SK-N-SH treated with all-trans-retinoic acid at 6 μM for 48 hours (cell line): ENCODE results near the gene LIME1.

Source experiments
- ATAC-seq: fragments of 200-7000 bp; cut with Tn5 transposase; 3 replicates; pipeline ENCODE4 v1.9.1; 2020; ENCODE audit warnings: mild to moderate bottlenecking, moderate library complexity
- ARNTL ChIP-seq: fragments of 450-650 bp; formaldehyde crosslinking; IDR thresholded peaks from 2 replicates; pipeline ENCODE4 v1.5.0; 2020; ENCODE audit warnings: low read depth, mild to moderate bottlenecking, moderate library complexity, borderline replicate concordance
- BACH2 ChIP-seq: fragments of 250-450 bp; sonication (Bioruptor Pico); IDR thresholded peaks from 2 replicates; pipeline ENCODE4 v1.9.0; 2021; ENCODE audit warnings: mild to moderate bottlenecking, borderline replicate concordance
- CREB5 ChIP-seq: fragments of 250-450 bp; sonication (Bioruptor Pico); IDR thresholded peaks from 2 replicates; pipeline ENCODE4 v1.5.1; 2020; ENCODE audit warnings: low read depth, mild to moderate bottlenecking, moderate library complexity
- ESRRG ChIP-seq: fragments of 250-450 bp; sonication (Bioruptor Pico); IDR thresholded peaks from 2 replicates; pipeline ENCODE4 v1.6.1; 2021; ENCODE audit warnings: mild to moderate bottlenecking
- GLIS3 ChIP-seq: fragments of 250-450 bp; sonication (Bioruptor Pico); IDR thresholded peaks from 2 replicates; pipeline ENCODE4 v1.5.0; 2020; ENCODE audit warnings: mild to moderate bottlenecking, moderate library complexity
- PATZ1 ChIP-seq: fragments of 250-450 bp; sonication (Bioruptor Pico); IDR thresholded peaks from 2 replicates; pipeline ENCODE4 v1.8.0; 2020; ENCODE audit warnings: mild to moderate bottlenecking, moderate library complexity, borderline replicate concordance
- POU6F1 ChIP-seq: fragments of 250-450 bp; sonication (Bioruptor Pico); IDR thresholded peaks from 2 replicates; pipeline ENCODE4 v1.8.0; 2021; ENCODE audit warnings: low read depth, mild to moderate bottlenecking, moderate library complexity, borderline replicate concordance
- PPARA ChIP-seq: fragments of 250-450 bp; sonication (Bioruptor Pico); IDR thresholded peaks from 2 replicates; pipeline ENCODE4 v1.5.0; 2020; ENCODE audit warnings: mild to moderate bottlenecking, borderline replicate concordance
- SNAI2 ChIP-seq: fragments of 250-450 bp; sonication (Bioruptor Pico); IDR thresholded peaks from 2 replicates; pipeline ENCODE4 v1.5.0; 2020; ENCODE audit warnings: mild to moderate bottlenecking, moderate library complexity
- TCF4 ChIP-seq: fragments of 250-450 bp; sonication (Bioruptor Pico); IDR thresholded peaks from 2 replicates; pipeline ENCODE4 v1.8.0; 2021; ENCODE audit warnings: mild to moderate bottlenecking, moderate library complexity, borderline replicate concordance
- TOX ChIP-seq: fragments of 250-450 bp; sonication (Bioruptor Pico); IDR thresholded peaks from 2 replicates; pipeline ENCODE4 v1.8.0; 2021; ENCODE audit warnings: mild to moderate bottlenecking, moderate library complexity, borderline replicate concordance
- TSHZ2 ChIP-seq: fragments of 250-450 bp; sonication (Bioruptor Pico); IDR thresholded peaks from 2 replicates; pipeline ENCODE4 v1.5.0; 2020; ENCODE audit warnings: mild to moderate bottlenecking, moderate library complexity
- ZFP3 ChIP-seq: fragments of 250-450 bp; sonication (Bioruptor Pico); IDR thresholded peaks from 2 replicates; pipeline ENCODE4 v1.5.0; 2020; ENCODE audit warnings: mild to moderate bottlenecking, moderate library complexity
- ZFP30 ChIP-seq: fragments of 450-650 bp; formaldehyde crosslinking; IDR thresholded peaks from 2 replicates; pipeline ENCODE4 v1.5.0; 2022; ENCODE audit warnings: mild to moderate bottlenecking, moderate library complexity
- ZNF8 ChIP-seq: fragments of 450-650 bp; formaldehyde crosslinking; IDR thresholded peaks from 2 replicates; pipeline ENCODE4 v1.5.0; 2020; ENCODE audit warnings: mild to moderate bottlenecking, moderate library complexity

Gene LIME1

GRCh38 chr20:63733117-63733516 is 3.3 kb upstream of the LIME1 start:
- no peak for ATAC-seq
- no peak for TF ChIP-seq ZNF8 (CRISPR knock-in tag)
- TF ChIP-seq ARNTL (CRISPR knock-in tag) = no peak
- no peak for TF ChIP-seq TCF4
- no peak for TF ChIP-seq TSHZ2 (CRISPR knock-in tag)
- TF ChIP-seq PATZ1 (CRISPR knock-in tag) = no peak
- no peak for TF ChIP-seq ESRRG (CRISPR knock-in tag)

GRCh38 chr20:63733579-63734081 is 2.8 kb upstream of the LIME1 start:
- ATAC-seq = no peak
- TF ChIP-seq TOX (CRISPR knock-in tag) (no peak), ZFP3 (CRISPR knock-in tag) (no peak), POU6F1 (CRISPR knock-in tag) (no peak), PPARA (CRISPR knock-in tag) (no peak), ZNF8 (CRISPR knock-in tag) (no peak), ZFP30 (CRISPR knock-in tag) (no peak), CREB5 (CRISPR knock-in tag) (no peak), ARNTL (CRISPR knock-in tag) (no peak), ESRRG (CRISPR knock-in tag) (no peak), GLIS3 (CRISPR knock-in tag) (no peak)

- no peak for ATAC-seq
These were observed 2.1 kb upstream of the LIME1 start for GRCh38 chr20:63734111-63734945.

More at GRCh38 chr20:63734111-63734945, 2.1 kb upstream of the LIME1 start:
- TF ChIP-seq BACH2 (CRISPR knock-in tag) (no peak), TCF4 (no peak), PATZ1 (CRISPR knock-in tag) (no peak), SNAI2 (CRISPR knock-in tag) (no peak)
